ENCODE results near the gene COA1. TPM values are rescaled to one million over a fixed set of nuclear protein-coding genes. Genes with fewer than 3 reads are reported as not detected.

The COA1 gene
- total and polyA plus RNA-seq, 2 donors (not counting 1 experiment from before 2014, with no cell fraction given): 28.7 to 72.7 TPM

GRCh38 chr7:43703573-43703972 lies 25.8 kb downstream of the COA1 start:
- H3K27ac Mint-ChIP-seq: no peak overlapping the region
- no peaks in the 10 kb centered on the region for H3K27me3 ChIP-seq (replicated peaks in 1 of 4; ENCODE audit: control extremely low read depth in 1 of 4, control insufficient read depth in 3 of 4, insufficient read depth in 4 of 4, low read length in 3 of 4)
- intact Hi-C loops (cut with micrococcal nuclease): no loop called here
- ATAC-seq (ENCODE audit: low read depth) (no peak), DNase-seq (no peak)
- H3K79me2 ChIP-seq (ENCODE audit: control insufficient read depth, insufficient read depth, low read length): peaks cover 62% of the 10 kb centered on the region
- no peaks in the 10 kb centered on the region for H3K9me3 Mint-ChIP-seq (ENCODE audit: insufficient read depth)
- no peak overlapping the region for H2AFZ ChIP-seq (ENCODE audit: insufficient read depth, low read depth, low read length, poor library complexity, severe bottlenecking)
- H4K20me1 ChIP-seq (ENCODE audit: control insufficient read depth, insufficient read depth, low read length, poor library complexity, severe bottlenecking): peaks cover 25% of the 10 kb centered on the region
- no peak overlapping the region for H3K9ac ChIP-seq (ENCODE audit: low read length)
- WGBS (ENCODE audit: insufficient coverage): no CpG with 5 or more reads among the region's 1 CpG
- H3K4me3 Mint-ChIP-seq: no peak overlapping the region
- peaks cover 0 to 2% (median 0%) of the 10 kb centered on the region in 3 donors for H3K9me3 ChIP-seq (ENCODE audit: control extremely low read depth in 1 of 3, control insufficient read depth in 2 of 3, insufficient read depth in 1 of 3, low read length in 2 of 3)
- no peak overlapping the region for H3K27ac ChIP-seq (ENCODE audit: low read length in 2 of 2)
- H3K4me1 ChIP-seq (ENCODE audit: control insufficient read depth in 2 of 2, insufficient read depth in 2 of 2, low read length in 2 of 2): peaks cover 14% of the 10 kb centered on the region in 2 donors
- no peak overlapping the region for H3K4me2 ChIP-seq (replicated peaks; ENCODE audit: low read depth, low read length, poor library complexity, severe bottlenecking)
- CTCF ChIA-PET: interaction anchor here (1.1 to 3.8 kb wide), 5 partner anchors 18 to 763 kb away, joined by 4 to 41 read pairs (median 6); partner anchors contain the start of gene STK17A
- no peaks in the 10 kb centered on the region for H3K27me3 Mint-ChIP-seq
- H3K4me1 Mint-ChIP-seq: peaks cover 15% of the 10 kb centered on the region
- no peak overlapping the region for H3K4me3 ChIP-seq (ENCODE audit: control extremely low read depth in 1 of 5, extremely low read depth in 1 of 5, insufficient read depth in 1 of 5, low read depth in 2 of 5, low read length in 4 of 5)
- H3K36me3 ChIP-seq (replicated peaks in 1 of 2; ENCODE audit: control extremely low read depth in 1 of 2, control insufficient read depth in 1 of 2, extremely low read depth in 1 of 2, insufficient read depth in 2 of 2, low read length in 1 of 2): peaks cover 0 to 5% of the 10 kb centered on the region in 2 experiments
- POLR2A ChIA-PET: no interaction called here
- no peak for TF ChIP-seq EZH2 (IDR thresholded peaks at IDR 0.05; ENCODE audit: borderline replicate concordance, insufficient read depth, low read depth, low read length, poor library complexity, severe bottlenecking)
- no peak for TF ChIP-seq CTCF (IDR thresholded peaks at IDR 0.05)

- H3K79me2 ChIP-seq (ENCODE audit: control insufficient read depth, insufficient read depth, low read length): peaks cover 62% of the 10 kb centered on the region
- peaks cover 19 to 20% of the 10 kb centered on the region in 2 donors for H3K4me1 ChIP-seq (ENCODE audit: control insufficient read depth in 2 of 2, insufficient read depth in 2 of 2, low read length in 2 of 2)
- H3K9me3 Mint-ChIP-seq (ENCODE audit: insufficient read depth): no peaks in the 10 kb centered on the region
- no peak overlapping the region for H3K4me3 ChIP-seq (ENCODE audit: control extremely low read depth in 1 of 5, extremely low read depth in 1 of 5, insufficient read depth in 1 of 5, low read depth in 2 of 5, low read length in 4 of 5)
- H3K27me3 ChIP-seq (replicated peaks in 1 of 4; ENCODE audit: control extremely low read depth in 1 of 4, control insufficient read depth in 3 of 4, insufficient read depth in 4 of 4, low read length in 3 of 4): no peaks in the 10 kb centered on the region
- no peak overlapping the region for H3K9ac ChIP-seq (ENCODE audit: low read length)
- intact Hi-C loops (cut with micrococcal nuclease): no loop called here
- ChIA-PET CTCF (interaction anchor here (6.3 to 6.8 kb wide), 2 partner anchors 55 to 116 kb away, joined by 99 to 721 read pairs; partner anchors contain the start of gene STK17A), POLR2A (no interaction called here)
- ATAC-seq (ENCODE audit: low read depth) (no peak), DNase-seq (no peak)
- H3K27ac ChIP-seq (ENCODE audit: low read length in 2 of 2): no peak overlapping the region
- no peak overlapping the region for H2AFZ ChIP-seq (ENCODE audit: insufficient read depth, low read depth, low read length, poor library complexity, severe bottlenecking)
- H3K9me3 ChIP-seq (ENCODE audit: control extremely low read depth in 1 of 3, control insufficient read depth in 2 of 3, insufficient read depth in 1 of 3, low read length in 2 of 3): peaks cover 0 to 2% (median 0%) of the 10 kb centered on the region in 3 donors
- H3K27me3 Mint-ChIP-seq: no peaks in the 10 kb centered on the region
- TF ChIP-seq EZH2 (IDR thresholded peaks at IDR 0.05; ENCODE audit: borderline replicate concordance, insufficient read depth, low read depth, low read length, poor library complexity, severe bottlenecking): no peak
- TF ChIP-seq CTCF (IDR thresholded peaks at IDR 0.05): no peak
- 11% methylated on average over 1 of the region's 1 CpG for WGBS (ENCODE audit: insufficient coverage)
- peaks cover 0 to 5% of the 10 kb centered on the region in 2 experiments for H3K36me3 ChIP-seq (replicated peaks in 1 of 2; ENCODE audit: control extremely low read depth in 1 of 2, control insufficient read depth in 1 of 2, extremely low read depth in 1 of 2, insufficient read depth in 2 of 2, low read length in 1 of 2)
- peak overlapping the region; percentile 12 for H3K27ac Mint-ChIP-seq
- peaks cover 19% of the 10 kb centered on the region for H4K20me1 ChIP-seq (ENCODE audit: control insufficient read depth, insufficient read depth, low read length, poor library complexity, severe bottlenecking)
- peaks cover 20% of the 10 kb centered on the region for H3K4me1 Mint-ChIP-seq
- no peak overlapping the region for H3K4me3 Mint-ChIP-seq
- no peak overlapping the region for H3K4me2 ChIP-seq (replicated peaks; ENCODE audit: low read depth, low read length, poor library complexity, severe bottlenecking)
Measured at GRCh38 chr7:43702974-43703373, 26.3 kb downstream of the COA1 start.
